HuH-7 (cell line): ENCODE results near the gene SLC9A2.
A peak's percentile ranks its signal among the peaks of the same experiment; 100 is the strongest.

Experiments
- DNase-seq: peaks from one replicate; pipeline ENCODE4 v3.0.0; 2011; ENCODE audit warnings: low spot score

The SLC9A2 gene

DNA sequence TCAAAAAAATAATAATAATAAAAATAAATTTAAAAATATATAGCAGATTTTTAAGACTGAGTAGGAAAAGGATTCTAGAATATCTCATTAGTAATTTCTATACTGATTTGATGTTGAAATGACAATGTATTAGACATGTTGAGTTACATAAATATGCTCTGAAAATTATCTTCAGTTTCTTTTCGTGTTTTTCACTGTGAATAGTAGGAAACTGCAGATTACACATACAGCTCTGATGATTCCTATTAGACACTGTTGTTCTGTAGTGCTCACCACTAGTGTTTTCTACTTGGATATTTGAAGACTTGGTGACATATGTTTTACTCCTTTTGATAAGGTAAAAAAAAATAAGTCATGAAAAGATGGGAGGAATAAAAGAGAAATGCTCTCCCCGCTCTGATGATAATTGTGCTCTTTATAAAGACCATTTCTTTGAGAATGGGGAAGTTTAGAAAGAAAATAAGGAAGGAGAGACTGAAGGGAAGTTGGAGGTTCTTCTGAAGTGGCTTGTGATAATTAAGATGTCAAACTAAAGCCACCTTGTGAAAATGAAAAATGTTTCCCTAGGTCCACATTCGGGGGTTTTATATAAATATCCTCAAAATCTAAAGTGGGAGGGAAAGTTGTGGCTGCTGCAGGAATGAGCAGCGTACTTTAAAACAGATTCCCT lies 52.9 kb downstream of the SLC9A2 start:
- DNase-seq, result no peak

GRCh38 chr2:102674370-102674769 lies 55.0 kb downstream of the SLC9A2 start:
- no peak for DNase-seq

DNA sequence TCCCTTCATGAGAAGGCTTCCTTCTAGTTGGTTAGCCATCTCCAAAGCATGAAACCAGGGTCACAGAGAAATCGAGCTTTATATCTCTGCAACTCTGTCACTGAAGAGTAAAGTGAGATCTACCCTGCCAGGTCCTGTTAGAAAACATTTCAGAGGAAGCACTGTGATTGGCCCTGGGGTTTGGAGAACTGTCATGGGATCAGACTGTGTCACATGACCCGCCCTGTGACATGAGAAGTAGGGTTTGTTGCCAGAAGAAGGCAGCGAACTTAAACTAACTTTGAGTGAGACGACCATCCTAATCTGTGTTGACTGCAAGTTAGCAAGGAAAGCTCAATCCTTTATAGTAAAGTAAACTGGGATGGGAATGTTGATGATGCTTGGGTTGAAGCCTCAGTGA lies 55.5 kb downstream of the SLC9A2 start:
- DNase-seq, result no peak

- DNase-seq, result no peak
These were observed 58.2 kb downstream of the SLC9A2 start for GRCh38 chr2:102677244-102678215.

- DNase-seq, result no peak
These were observed 59.1 kb downstream of the SLC9A2 start for GRCh38 chr2:102678442-102678841.

DNA sequence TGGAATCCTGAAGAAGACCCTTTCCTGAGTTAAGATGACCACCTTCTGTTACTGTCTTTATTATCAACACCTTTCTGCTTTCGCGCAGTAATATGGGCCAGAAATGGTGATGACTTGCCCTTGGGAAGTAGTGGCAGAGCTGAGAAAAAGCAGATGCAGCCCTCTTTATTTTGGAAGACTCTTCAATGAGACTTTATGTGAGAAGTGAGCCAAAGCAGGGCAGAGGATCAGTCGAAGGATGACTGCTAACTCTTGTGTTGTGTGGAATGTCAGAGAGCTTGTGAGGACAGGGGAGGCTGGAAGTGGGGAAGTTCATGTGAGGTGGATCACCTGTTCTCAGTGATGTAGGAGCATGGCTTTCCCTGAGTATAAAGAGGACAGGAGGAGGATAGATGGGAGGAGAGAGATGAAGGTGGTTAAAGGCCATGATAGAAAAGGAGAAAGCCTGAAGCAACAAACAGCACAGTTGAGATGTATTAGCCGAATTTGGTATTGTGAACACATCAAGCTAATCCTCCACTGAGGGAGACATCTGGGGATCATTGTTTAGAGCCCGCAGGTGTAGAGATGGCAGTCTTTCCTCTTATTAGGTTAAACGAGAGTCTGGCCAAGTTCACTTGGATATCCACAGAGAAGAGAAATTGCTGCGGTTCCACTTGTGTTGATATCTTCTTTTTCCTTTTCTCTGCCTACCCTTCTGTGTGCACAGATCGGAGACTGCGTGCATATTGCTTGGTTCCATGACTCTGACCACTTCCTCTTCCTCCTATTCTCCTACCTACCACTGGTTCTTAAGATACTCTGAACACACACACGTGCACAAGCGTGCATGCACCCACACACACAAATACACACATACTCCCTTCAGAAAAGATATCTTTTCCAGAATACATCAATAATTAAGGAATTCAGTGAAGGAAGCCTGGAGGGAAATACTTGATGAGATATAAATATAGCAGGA lies 67.4 kb downstream of the SLC9A2 start:
- DNase-seq, result no peak

GRCh38 chr2:102690012-102690411 lies 70.7 kb downstream of the SLC9A2 start:
- DNase-seq, result no peak

GRCh38 chr2:102696463-102696862 lies 77.1 kb downstream of the SLC9A2 start:
- DNase-seq, result no peak

DNA sequence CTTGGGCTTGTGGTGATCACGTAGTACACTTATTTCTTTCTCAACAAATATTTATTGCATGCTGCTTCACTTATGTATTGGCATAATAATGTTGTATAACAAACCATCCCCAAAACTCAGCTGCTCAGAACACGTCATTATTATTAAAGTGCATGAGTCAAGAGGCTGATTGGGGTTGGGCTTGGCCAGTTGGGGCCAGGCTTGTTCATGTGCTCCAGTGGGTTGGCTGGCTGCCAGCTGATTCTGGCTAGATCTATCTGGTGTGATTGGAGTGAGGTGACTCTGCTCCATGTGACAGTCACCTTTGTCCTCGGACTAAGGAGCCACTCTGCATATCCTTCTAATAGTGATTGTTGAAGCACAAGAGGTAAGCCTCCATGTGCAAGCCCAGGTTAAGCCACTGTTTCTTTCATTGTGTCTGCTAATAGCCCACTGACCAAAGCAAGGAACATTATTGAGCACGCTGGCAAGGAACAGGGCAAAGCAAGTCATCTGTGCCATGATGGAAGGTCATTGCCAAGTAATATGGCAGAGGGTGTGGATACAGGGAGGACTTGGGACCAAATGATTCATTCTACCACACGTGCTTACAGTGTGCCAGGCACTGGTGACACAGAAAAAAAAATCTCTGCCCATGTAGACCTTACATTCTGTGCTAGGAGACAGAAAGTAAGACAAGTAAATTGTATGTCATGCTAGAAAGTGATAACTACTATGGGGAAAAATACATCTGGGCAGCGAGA lies 79.2 kb downstream of the SLC9A2 start:
- no peak for DNase-seq

GRCh38 chr2:102703305-102703704 lies 84.0 kb downstream of the SLC9A2 start:
- DNase-seq, result no peak

GRCh38 chr2:102703748-102704147 lies 84.4 kb downstream of the SLC9A2 start:
- peak; percentile 19 for DNase-seq

DNA sequence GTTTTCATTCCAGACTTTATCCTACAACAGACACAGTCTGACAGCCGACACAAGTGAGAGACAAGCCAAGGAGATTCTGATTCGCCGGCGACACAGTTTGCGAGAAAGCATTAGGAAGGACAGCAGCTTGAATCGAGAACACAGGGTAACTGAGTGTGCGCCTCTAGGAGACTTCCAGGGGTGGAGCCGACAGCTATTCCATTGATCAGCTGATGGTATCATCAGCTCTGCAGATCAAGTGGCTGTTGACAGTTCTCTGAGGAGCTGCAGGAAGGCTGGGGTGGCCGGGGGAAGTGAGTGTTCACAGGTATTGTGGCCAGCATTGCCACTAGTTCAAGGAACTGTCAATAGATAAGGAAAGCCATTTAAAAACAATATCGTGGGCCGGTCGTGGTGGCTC lies 85.2 kb downstream of the SLC9A2 start:
- no peak for DNase-seq

DNA sequence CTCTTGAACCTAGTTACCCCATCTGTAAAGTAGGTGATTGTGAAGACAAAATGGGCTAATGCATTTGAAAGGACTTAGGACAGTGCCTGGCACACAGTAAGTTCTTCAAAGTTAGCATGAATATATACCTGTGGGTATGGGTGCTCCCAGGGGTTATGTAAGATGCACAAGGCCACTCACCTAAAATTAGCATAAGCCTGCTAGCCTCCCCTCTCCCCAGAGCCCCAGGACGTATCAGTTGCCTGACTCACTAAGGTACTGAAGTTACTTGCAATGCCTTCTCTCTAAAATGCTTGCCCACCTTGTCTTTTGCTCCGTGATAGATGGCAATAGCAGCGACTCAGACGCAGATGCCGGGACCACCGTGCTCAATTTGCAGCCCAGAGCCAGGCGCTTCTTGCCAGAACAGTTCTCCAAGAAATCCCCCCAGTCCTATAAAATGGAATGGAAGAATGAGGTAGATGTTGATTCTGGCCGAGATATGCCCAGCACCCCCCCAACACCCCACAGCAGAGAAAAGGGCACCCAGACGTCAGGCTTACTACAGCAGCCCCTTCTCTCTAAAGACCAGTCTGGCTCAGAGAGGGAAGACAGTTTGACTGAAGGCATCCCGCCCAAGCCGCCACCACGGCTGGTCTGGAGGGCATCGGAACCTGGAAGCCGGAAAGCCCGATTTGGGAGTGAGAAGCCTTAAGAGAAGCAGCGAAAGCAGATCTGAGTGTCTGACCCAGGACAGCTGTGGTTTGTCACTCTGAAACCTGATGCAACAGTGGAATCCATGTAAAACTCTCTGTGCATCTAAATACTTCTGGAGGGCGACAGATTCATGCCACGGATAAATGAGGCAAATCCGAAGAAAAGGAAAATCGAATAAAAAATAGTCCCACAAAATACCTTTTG lies 88.7 kb downstream of the SLC9A2 start:
- DNase-seq, result no peak

DNA sequence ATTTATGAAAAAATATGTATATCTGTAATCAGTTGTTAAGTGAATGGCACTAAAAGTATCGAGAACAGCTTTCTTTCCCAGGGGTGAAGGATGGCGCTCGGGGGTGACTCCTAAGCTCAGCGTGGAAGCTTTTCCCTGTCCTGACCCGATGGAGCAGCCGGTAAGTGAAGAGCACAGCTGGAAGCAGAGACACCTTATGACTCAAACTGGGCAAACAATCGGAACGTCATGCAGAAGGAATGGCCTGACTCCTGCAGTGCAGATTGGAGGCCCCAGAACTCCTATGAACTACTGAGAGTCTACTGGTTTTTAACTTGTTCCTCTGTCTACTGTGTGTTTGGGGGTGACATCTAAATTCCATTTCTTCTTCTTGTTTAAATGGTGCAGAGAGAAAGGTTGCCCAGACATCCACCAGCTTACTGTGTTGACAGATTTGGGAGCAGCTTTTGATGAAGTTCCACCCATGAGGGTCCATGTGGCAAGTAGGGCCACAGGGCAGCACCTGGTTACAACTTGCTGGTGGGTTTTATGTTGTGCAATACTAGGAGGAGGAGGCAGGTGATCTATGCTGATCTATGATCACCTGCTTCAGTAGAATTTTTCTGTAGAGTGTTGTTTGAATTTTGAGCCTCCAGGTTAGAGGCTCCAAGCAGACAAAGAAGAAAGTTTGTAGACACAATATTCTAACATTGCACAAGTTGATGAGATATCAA lies 89.7 kb downstream of the SLC9A2 start:
- peak; percentile 15 for DNase-seq

- DNase-seq, result no peak
These were observed 98.1 kb downstream of the SLC9A2 start for GRCh38 chr2:102717308-102718018.

DNA sequence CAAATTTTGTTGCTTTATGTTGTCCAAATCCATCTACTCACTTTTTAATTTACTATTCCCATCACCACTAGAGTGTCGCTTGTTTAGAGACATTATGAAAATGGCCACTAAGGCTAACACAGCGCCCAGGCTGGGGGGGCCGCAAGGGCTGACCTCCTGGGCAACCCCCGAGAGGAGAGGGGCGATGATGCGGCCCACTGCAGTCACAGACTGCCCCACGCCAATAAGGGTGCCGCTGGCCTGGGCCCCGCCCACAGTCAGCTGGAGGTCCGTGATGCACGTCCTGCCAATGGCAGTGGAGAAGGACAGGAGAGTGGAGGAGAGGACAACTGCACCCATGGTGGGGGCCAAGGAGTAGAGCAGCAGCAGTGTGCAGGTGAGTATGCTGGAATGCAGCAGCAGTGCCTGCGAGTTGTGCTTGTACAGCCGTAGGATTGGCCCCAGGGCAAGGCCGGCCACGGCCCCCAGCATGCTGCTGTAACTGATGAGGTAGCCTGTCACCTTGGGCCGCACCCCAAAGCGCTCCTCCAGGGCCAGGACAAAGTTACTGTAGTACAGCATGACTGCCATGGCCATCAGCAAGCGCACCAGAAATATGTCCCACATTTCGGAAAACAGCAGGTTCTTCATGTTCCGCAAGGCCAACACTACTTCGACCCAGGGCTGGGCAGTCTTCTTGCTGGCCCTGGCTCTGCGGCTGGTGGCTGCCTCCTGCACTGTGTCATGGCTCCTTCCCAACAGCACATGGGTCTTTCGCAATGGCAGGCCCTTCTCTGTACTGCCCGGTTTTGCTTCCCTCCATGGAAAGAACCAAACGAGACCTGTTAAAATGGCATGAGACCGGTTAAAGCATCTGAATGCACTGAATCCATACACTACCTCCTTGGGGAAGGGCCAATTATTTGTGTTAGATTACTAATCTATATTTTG lies 99.3 kb downstream of the SLC9A2 start:
- DNase-seq, result no peak

DNA sequence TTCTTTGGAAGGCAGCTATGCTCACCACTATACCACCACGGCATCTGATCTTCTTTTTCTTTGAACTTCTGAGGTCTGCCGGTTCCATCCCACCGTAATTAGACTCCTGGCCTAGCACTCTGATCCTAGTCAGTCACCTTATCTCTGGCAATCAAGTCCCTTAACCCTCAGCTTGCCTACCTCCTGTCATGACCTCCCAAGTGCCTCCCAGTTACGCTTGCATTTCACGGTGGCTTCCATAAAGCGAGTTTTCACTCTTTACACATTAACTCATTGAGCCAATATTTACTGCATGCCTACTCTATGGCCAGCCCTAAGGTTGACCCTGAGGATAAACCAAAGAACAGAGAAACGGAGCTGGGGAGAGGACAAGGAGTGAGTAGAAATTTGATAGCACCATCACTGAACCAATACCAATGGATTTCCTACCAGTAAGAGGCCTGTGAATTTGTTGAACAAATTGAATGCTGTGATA lies 104.7 kb downstream of the SLC9A2 start:
- DNase-seq, result peak; percentile 47

DNA sequence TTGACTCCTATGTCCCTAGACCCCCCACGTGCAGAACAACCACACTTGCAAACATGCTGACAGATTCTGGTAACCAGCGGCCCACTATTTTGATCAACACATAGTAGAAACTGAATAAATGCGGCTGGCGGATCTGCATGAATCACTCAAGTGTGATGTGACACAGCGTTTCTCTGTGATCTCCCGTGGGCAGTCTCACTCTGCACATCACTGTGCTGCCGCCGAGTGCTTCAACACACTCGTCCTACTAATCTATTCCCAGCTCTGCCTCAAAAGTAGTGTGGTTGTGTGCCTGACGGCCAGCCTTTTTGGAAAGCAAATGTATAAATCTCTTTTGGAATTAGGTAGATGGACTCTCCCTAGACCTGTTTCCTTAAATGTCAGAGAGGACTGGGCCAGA lies 105.2 kb downstream of the SLC9A2 start:
- DNase-seq, result no peak
